Urinary bladder (tissue), 4 donors: ENCODE measurements around the gene ATRX. TPM values are rescaled to one million over a fixed set of nuclear protein-coding genes. Genes with fewer than 3 reads are reported as not detected.

Experiments used
- DNase-seq: peaks from one replicate; pipeline ENCODE4 v3.0.0-alpha.2; 2015; ENCODE audit errors: extremely low spot score
- H3K27ac ChIP-seq: one replicate; pipeline ENCODE4 v1.5.1; 2013; ENCODE audit warnings: low read depth, mild to moderate bottlenecking, moderate library complexity
- H3K36me3 ChIP-seq: one replicate; pipeline ENCODE4 v1.6.1; 2013; ENCODE audit warnings: mild to moderate bottlenecking, moderate library complexity; ENCODE audit not compliant: insufficient read depth
- H3K4me1 ChIP-seq: one replicate; pipeline ENCODE4 v1.6.1; 2013; ENCODE audit warnings: mild to moderate bottlenecking, moderate library complexity; ENCODE audit not compliant: insufficient read depth
- H3K4me3 ChIP-seq: one replicate; pipeline ENCODE4 v1.5.1; 2013; ENCODE audit warnings: low read depth, low read length
- WGBS: extraction: QIAGEN DNeasy Blood & Tissue Kit; methylation state at CpG from one replicate; pipeline ENCODE4 v1.1.7; 2013; 5-methylcytosine and 5-hydroxymethylcytosine counted together
- polyA plus RNA-seq: library from polyadenylated mRNA; stranded (reverse); fragments of 200-250 nt; gene quantifications from one replicate; pipeline ENCODE4 v1.2.3, GENCODE V29; 2013
- small RNA-seq: library from RNA; depleted of rRNA; stranded (forward); fragments of <200 nt; gene quantifications from one replicate; pipeline ENCODE3, GENCODE V24; 2014
- total RNA-seq: library from RNA; depleted of rRNA; stranded (reverse); fragments of >200 nt; gene quantifications from one replicate; pipeline ENCODE4 v1.2.3, GENCODE V29; 2014
- donor health status: healthy with polysubstance abuse.
- donor health status: healthy.

ATRX gene
- total and polyA plus RNA-seq, 2 donors, result 21.7 to 236 TPM

- Histone ChIP-seq H3K27ac (no peak overlapping the region), H3K4me1 (no peaks in the 10 kb centered on the region), H3K4me3 (no peak overlapping the region), H3K36me3 (no peaks in the 10 kb centered on the region)
- WGBS, result 83% methylated on average over 5 of the region's 5 CpGs
- DNase-seq, result no peak
Observed at GRCh38 chrX:77484045-77484444, 302.0 kb downstream of the ATRX start.

- Histone ChIP-seq H3K36me3 (no peaks in the 10 kb centered on the region), H3K27ac (no peak overlapping the region), H3K4me3 (no peak overlapping the region), H3K4me1 (no peaks in the 10 kb centered on the region)
- WGBS, result 73% methylated on average over 2 of the region's 2 CpGs
- DNase-seq, result no peak
Observed at GRCh38 chrX:77455437-77455836, 330.6 kb downstream of the ATRX start.

Small RNA genes within 50 kb of the gene (small RNA-seq; reads per million reads assigned to genes)
- not detected for gene FABP5P15

Other genes starting within 250 kb of the ATRX start
- 108 TPM for gene MAGT1, start 109.2 kb upstream of the ATRX start, total RNA-seq
- gene MAGT1, start 109.2 kb upstream of the ATRX start, polyA plus RNA-seq, result 24.7 TPM
- gene COX7B, start 113.3 kb upstream of the ATRX start, total RNA-seq, result 350 TPM
- gene COX7B, start 113.3 kb upstream of the ATRX start, polyA plus RNA-seq, result 645 TPM
- gene ATP7A, start 124.5 kb upstream of the ATRX start, total RNA-seq, result 29.6 TPM
- gene ATP7A, start 124.5 kb upstream of the ATRX start, polyA plus RNA-seq, result 5.1 TPM
- not detected for gene PGAM4, start 183.4 kb upstream of the ATRX start, total RNA-seq
- gene PGAM4, start 183.4 kb upstream of the ATRX start, polyA plus RNA-seq, result 0.13 TPM